Skeletal muscle satellite cell (primary cell): ENCODE data around the gene UNKL.

Experiments
- H3K27me3 ChIP-seq: 2 replicates; pipeline ENCODE4 v1.7.0; 2013; ENCODE audit warnings: low read length; ENCODE audit not compliant: control insufficient read depth, insufficient read depth
- H3K36me3 ChIP-seq: 2 replicates; pipeline ENCODE4 v1.7.0; 2013; ENCODE audit warnings: mild to moderate bottlenecking, control low read depth, low read length; ENCODE audit not compliant: insufficient read depth
- H3K4me1 ChIP-seq: 2 replicates; pipeline ENCODE4 v1.7.0; 2013; ENCODE audit warnings: low read length; ENCODE audit not compliant: control insufficient read depth, insufficient read depth
- H3K4me2 ChIP-seq: 2 replicates; pipeline ENCODE4 v1.7.0; 2013; ENCODE audit warnings: mild to moderate bottlenecking, low read length
- H3K4me3 ChIP-seq: 2 replicates; pipeline ENCODE4 v1.7.0; 2013; ENCODE audit warnings: low read length
- H3K9ac ChIP-seq: 2 replicates; pipeline ENCODE4 v1.7.0; 2013; ENCODE audit warnings: mild to moderate bottlenecking, low read depth, low read length, moderate library complexity
- H3K9me3 ChIP-seq: replicated peaks from 2 replicates; pipeline ENCODE4 v1.7.0; 2013; ENCODE audit warnings: mild to moderate bottlenecking, control low read depth, low read length

UNKL gene

GRCh38 chr16:1435921-1436697 is 21.6 kb upstream of the UNKL start:
- Histone ChIP-seq H3K4me1 (no peaks in the 10 kb centered on the region), H3K9me3 (no peaks in the 10 kb centered on the region), H3K4me3 (no peak overlapping the region), H3K9ac (no peak overlapping the region), H3K36me3 (no peaks in the 10 kb centered on the region), H3K4me2 (no peak overlapping the region), H3K27me3 (peaks cover 2% of the 10 kb centered on the region)

- H3K4me3 ChIP-seq, result no peak overlapping the region
- H3K9ac ChIP-seq, result no peak overlapping the region
- no peaks in the 10 kb centered on the region for H3K4me1 ChIP-seq
- no peaks in the 10 kb centered on the region for H3K9me3 ChIP-seq
- no peak overlapping the region for H3K4me2 ChIP-seq
- H3K36me3 ChIP-seq, result no peaks in the 10 kb centered on the region
- H3K27me3 ChIP-seq, result peaks cover 10% of the 10 kb centered on the region
Observed at GRCh38 chr16:1434644-1435592, 20.4 kb upstream of the UNKL start.

GRCh38 chr16:1433756-1434155 is 19.3 kb upstream of the UNKL start:
- H3K36me3 ChIP-seq, result no peaks in the 10 kb centered on the region
- no peak overlapping the region for H3K9ac ChIP-seq
- no peak overlapping the region for H3K4me2 ChIP-seq
- no peak overlapping the region for H3K4me3 ChIP-seq
- no peaks in the 10 kb centered on the region for H3K9me3 ChIP-seq
- no peaks in the 10 kb centered on the region for H3K4me1 ChIP-seq
- peaks cover 12% of the 10 kb centered on the region for H3K27me3 ChIP-seq

GRCh38 chr16:1433263-1433560 is 18.7 kb upstream of the UNKL start:
- Histone ChIP-seq H3K4me1 (no peaks in the 10 kb centered on the region), H3K9me3 (no peaks in the 10 kb centered on the region), H3K27me3 (peaks cover 12% of the 10 kb centered on the region), H3K9ac (no peak overlapping the region), H3K4me2 (no peak overlapping the region), H3K4me3 (no peak overlapping the region), H3K36me3 (no peaks in the 10 kb centered on the region)

- Histone ChIP-seq H3K9me3 (no peaks in the 10 kb centered on the region), H3K9ac (no peak overlapping the region), H3K4me3 (no peak overlapping the region)
Observed at GRCh38 chr16:1432388-1433262, 18.1 kb upstream of the UNKL start.

GRCh38 chr16:1431497-1432270 is 17.2 kb upstream of the UNKL start:
- Histone ChIP-seq H3K27me3 (peaks cover 12% of the 10 kb centered on the region), H3K9ac (no peak overlapping the region), H3K4me2 (no peak overlapping the region), H3K36me3 (no peaks in the 10 kb centered on the region), H3K9me3 (no peaks in the 10 kb centered on the region), H3K4me1 (no peaks in the 10 kb centered on the region), H3K4me3 (no peak overlapping the region)

More at GRCh38 chr16:1432388-1433262, 18.1 kb upstream of the UNKL start:
- Histone ChIP-seq H3K4me2 (no peak overlapping the region), H3K36me3 (no peaks in the 10 kb centered on the region), H3K4me1 (no peaks in the 10 kb centered on the region), H3K27me3 (peaks cover 12% of the 10 kb centered on the region)

- no peak within 1 kb of the TSS for H3K4me2 ChIP-seq
- no peak within 1 kb of the TSS for H3K9ac ChIP-seq
- no peaks in the 10 kb centered on the region for H3K36me3 ChIP-seq
- H3K4me1 ChIP-seq, result no peaks in the 10 kb centered on the region
- no peak within 1 kb of the TSS for H3K4me3 ChIP-seq
- H3K27me3 ChIP-seq, result peaks cover 12% of the 10 kb centered on the region
- H3K9me3 ChIP-seq, result no peaks in the 10 kb centered on the region
Observed at GRCh38 chr16:1430759-1431496, 16.4 kb upstream of the UNKL start, which contains the start of gene PERCC1. Gene PERCC1 (plus strand): TSS chr16:1431078. CDS start chr16:1432594, 1,516 bp downstream.

- H3K9me3 ChIP-seq, result no peaks in the 10 kb centered on the region
- H3K4me3 ChIP-seq, result no peak overlapping the region
- no peak overlapping the region for H3K9ac ChIP-seq
- no peak overlapping the region for H3K4me2 ChIP-seq
- peaks cover 12% of the 10 kb centered on the region for H3K27me3 ChIP-seq
- H3K36me3 ChIP-seq, result no peaks in the 10 kb centered on the region
- no peaks in the 10 kb centered on the region for H3K4me1 ChIP-seq
Observed at GRCh38 chr16:1430214-1430758, 15.8 kb upstream of the UNKL start.

GRCh38 chr16:1429631-1430030 is 15.1 kb upstream of the UNKL start:
- Histone ChIP-seq H3K36me3 (no peaks in the 10 kb centered on the region), H3K9me3 (no peaks in the 10 kb centered on the region), H3K4me2 (no peak overlapping the region), H3K4me1 (no peaks in the 10 kb centered on the region), H3K9ac (no peak overlapping the region), H3K4me3 (no peak overlapping the region), H3K27me3 (peaks cover 12% of the 10 kb centered on the region)

- Histone ChIP-seq H3K9me3 (no peaks in the 10 kb centered on the region), H3K36me3 (no peaks in the 10 kb centered on the region), H3K4me3 (no peak overlapping the region), H3K27me3 (peaks cover 12% of the 10 kb centered on the region), H3K4me1 (no peaks in the 10 kb centered on the region), H3K9ac (no peak overlapping the region), H3K4me2 (no peak overlapping the region)
Observed at GRCh38 chr16:1429012-1429411, 14.5 kb upstream of the UNKL start.
